Panc1 (cell line): ENCODE results near the gene HES7. TPM values are rescaled to one million over a fixed set of nuclear protein-coding genes. Genes with fewer than 3 reads are reported as not detected.

Source experiments
- ATAC-seq: fragments of 200-7000 bp; cut with Tn5 transposase; 2 replicates; pipeline ENCODE4 v1.9.1; 2020; ENCODE audit warnings: mild to moderate bottlenecking, moderate library complexity
- BruUV-seq: library from RNA; stranded (reverse); fragments of 400-500 nt; replicated peaks from 2 replicates; lab custom pipeline; 2021; lab: Mats Ljungman, UMichigan
- CTCF ChIA-PET: fragments of 300-600 bp; sonication (Branson Sonifier 250); formaldehyde crosslinking; loops from one replicate; lab custom pipeline; 2022; ENCODE audit warnings: antibody characterized with exemption; lab: Charles Lee
- POLR2A ChIA-PET: fragments of 300-600 bp; sonication (Branson Sonifier 250); formaldehyde crosslinking; loops from one replicate; lab custom pipeline; 2022; ENCODE audit warnings: antibody characterized with exemption; lab: Charles Lee
- DNase-seq: peaks from one replicate; pipeline ENCODE4 v3.0.0-alpha.2; 2010; ENCODE audit warnings: low read depth, low spot score
- H3K27ac ChIP-seq: 2 replicates; pipeline ENCODE4 v1.5.1; 2011; ENCODE audit warnings: mild to moderate bottlenecking, low read length, inconsistent platforms
- H3K27me3 ChIP-seq: fragments of 200-500 bp; sonication (Bioruptor generic); 2 replicates; pipeline ENCODE4 v1.6.0; 2014; ENCODE audit warnings: low read length, inconsistent platforms; ENCODE audit not compliant: control insufficient read depth, insufficient read depth
- H3K36me3 ChIP-seq: fragments of 200-500 bp; sonication (Bioruptor generic); 2 replicates; pipeline ENCODE4 v1.5.1; 2014; ENCODE audit warnings: inconsistent platforms, mild to moderate bottlenecking, low read length, moderate library complexity; ENCODE audit not compliant: control insufficient read depth, insufficient read depth
- H3K4me1 ChIP-seq: 2 replicates; pipeline ENCODE4 v1.5.1; 2011; ENCODE audit warnings: inconsistent platforms, mild to moderate bottlenecking, low read length, moderate library complexity; ENCODE audit not compliant: control insufficient read depth, insufficient read depth
- H3K4me3 ChIP-seq, 2 experiments: 2 replicates each; pipeline ENCODE4 v1.5.1; 2011 to 2012; ENCODE audit warnings: low read depth in 2 of 2, low read length in 2 of 2, mild to moderate bottlenecking in 2 of 2, inconsistent platforms in 1 of 2, moderate library complexity in 1 of 2
- H3K9me3 ChIP-seq: fragments of 200-500 bp; sonication (Bioruptor generic); 2 replicates; pipeline ENCODE4 v1.5.1; 2014; ENCODE audit warnings: low read depth, mild to moderate bottlenecking, inconsistent platforms, low read length, moderate library complexity; ENCODE audit not compliant: control insufficient read depth, insufficient read depth
- POLR2AphosphoS5 ChIP-seq: IDR thresholded peaks from 2 replicates; pipeline ENCODE4 v1.6.1; 2012; ENCODE audit warnings: mild to moderate bottlenecking, low read depth, low read length, moderate library complexity
- SIN3A ChIP-seq: IDR thresholded peaks from 2 replicates; pipeline ENCODE4 v1.6.1; 2012; ENCODE audit warnings: low read depth, mild to moderate bottlenecking, low read length, moderate library complexity, borderline replicate concordance; ENCODE audit not compliant: insufficient read depth
- TCF7L2 ChIP-seq: IDR thresholded peaks from 2 replicates; pipeline ENCODE4 v1.6.1; 2011; ENCODE audit warnings: mild to moderate bottlenecking, low read depth, low read length, inconsistent platforms
- in situ Hi-C: cut with HindIII; loops from 2 replicates; pipeline ENCODE4 v1.10.0; 2016; ENCODE audit warnings: low sequenced_read_pairs, low pct_unique_long_range_greater_than_20kb
- intact Hi-C: fragments of 100-400 bp; cut with micrococcal nuclease; formaldehyde crosslinking; loops from one replicate; pipeline ENCODE4 v1.10.0; 2022; ENCODE audit not compliant: unreplicated experiment
- total RNA-seq: library from RNA; stranded (reverse); gene quantifications from one replicate; pipeline ENCODE4 v1.2.1, GENCODE V29; 2021; ENCODE audit not compliant: unreplicated experiment
- TF ChIP-seq, protein P1 (sequence below), 2 experiments: IDR thresholded peaks; 2 replicates each; pipeline ENCODE4 v1.6.1; 2011 to 2012; ENCODE audit warnings: low read depth in 2 of 2, control low read depth in 1 of 2, low read length in 1 of 2, mild to moderate bottlenecking in 1 of 2, moderate library complexity in 1 of 2; ENCODE audit not compliant: insufficient read depth in 1 of 2
- TF ChIP-seq, protein P2 (sequence below): fragments of 450-650 bp; IDR thresholded peaks from 2 replicates; pipeline ENCODE4 v1.5.1; 2017; ENCODE audit warnings: mild to moderate bottlenecking

HES7 gene
- total RNA-seq, 1 experiment from 2014 or later: 4.0 TPM

DNA sequence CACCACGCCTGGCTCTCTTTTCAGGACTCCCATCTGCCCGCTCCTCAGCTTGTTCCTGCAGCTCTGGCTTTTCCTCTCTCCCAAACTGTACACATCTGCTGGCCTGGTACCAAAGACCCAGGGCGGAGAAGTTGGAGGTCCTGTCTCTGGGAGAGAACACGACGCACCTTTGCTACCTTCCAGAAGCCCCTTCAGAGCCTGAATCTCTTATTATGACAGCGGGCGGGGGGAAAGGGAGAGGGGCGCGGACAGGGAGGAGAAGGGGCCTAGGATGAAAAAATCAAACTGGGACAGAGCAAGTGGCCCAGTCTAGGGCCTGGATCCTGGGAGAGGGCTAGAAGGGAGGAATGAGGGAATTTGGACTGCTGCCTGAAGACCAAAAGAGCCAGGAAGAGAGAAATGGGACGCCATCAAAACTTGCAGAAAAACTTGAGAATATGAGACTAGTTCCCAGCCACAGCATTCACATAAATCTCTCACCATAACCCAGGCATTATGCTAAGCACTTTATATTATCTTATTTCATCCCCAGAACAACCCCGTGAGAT, 30.8 kb upstream of the HES7 start:
- intact Hi-C loops: no loop called here
- DNase-seq (no peak), ATAC-seq (no peak)
- H3K27me3 ChIP-seq: no peaks in the 10 kb centered on the region
- POLR2A ChIA-PET: interaction anchor here (0.5 to 0.6 kb wide), 2 partner anchors 9 to 93 kb away, joined by 5 to 7 read pairs; partner anchors contain the start of gene CTC1
- H3K4me1 ChIP-seq: peaks cover 39% of the 10 kb centered on the region
- no TSS peak for BruUV-seq
- no peaks in the 10 kb centered on the region for H3K36me3 ChIP-seq
- TF ChIP-seq SIN3A: no peak
- TF ChIP-seq, protein P1, sequence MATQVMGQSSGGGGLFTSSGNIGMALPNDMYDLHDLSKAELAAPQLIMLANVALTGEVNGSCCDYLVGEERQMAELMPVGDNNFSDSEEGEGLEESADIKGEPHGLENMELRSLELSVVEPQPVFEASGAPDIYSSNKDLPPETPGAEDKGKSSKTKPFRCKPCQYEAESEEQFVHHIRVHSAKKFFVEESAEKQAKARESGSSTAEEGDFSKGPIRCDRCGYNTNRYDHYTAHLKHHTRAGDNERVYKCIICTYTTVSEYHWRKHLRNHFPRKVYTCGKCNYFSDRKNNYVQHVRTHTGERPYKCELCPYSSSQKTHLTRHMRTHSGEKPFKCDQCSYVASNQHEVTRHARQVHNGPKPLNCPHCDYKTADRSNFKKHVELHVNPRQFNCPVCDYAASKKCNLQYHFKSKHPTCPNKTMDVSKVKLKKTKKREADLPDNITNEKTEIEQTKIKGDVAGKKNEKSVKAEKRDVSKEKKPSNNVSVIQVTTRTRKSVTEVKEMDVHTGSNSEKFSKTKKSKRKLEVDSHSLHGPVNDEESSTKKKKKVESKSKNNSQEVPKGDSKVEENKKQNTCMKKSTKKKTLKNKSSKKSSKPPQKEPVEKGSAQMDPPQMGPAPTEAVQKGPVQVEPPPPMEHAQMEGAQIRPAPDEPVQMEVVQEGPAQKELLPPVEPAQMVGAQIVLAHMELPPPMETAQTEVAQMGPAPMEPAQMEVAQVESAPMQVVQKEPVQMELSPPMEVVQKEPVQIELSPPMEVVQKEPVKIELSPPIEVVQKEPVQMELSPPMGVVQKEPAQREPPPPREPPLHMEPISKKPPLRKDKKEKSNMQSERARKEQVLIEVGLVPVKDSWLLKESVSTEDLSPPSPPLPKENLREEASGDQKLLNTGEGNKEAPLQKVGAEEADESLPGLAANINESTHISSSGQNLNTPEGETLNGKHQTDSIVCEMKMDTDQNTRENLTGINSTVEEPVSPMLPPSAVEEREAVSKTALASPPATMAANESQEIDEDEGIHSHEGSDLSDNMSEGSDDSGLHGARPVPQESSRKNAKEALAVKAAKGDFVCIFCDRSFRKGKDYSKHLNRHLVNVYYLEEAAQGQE (IDR thresholded peaks at IDR 0.05; ENCODE audit: insufficient read depth in 1 of 2, low read depth in 2 of 2, low read length in 1 of 2): no peak
- TF ChIP-seq POLR2AphosphoS5: no peak
- TF ChIP-seq TCF7L2: no peak
- TF ChIP-seq, protein P2, sequence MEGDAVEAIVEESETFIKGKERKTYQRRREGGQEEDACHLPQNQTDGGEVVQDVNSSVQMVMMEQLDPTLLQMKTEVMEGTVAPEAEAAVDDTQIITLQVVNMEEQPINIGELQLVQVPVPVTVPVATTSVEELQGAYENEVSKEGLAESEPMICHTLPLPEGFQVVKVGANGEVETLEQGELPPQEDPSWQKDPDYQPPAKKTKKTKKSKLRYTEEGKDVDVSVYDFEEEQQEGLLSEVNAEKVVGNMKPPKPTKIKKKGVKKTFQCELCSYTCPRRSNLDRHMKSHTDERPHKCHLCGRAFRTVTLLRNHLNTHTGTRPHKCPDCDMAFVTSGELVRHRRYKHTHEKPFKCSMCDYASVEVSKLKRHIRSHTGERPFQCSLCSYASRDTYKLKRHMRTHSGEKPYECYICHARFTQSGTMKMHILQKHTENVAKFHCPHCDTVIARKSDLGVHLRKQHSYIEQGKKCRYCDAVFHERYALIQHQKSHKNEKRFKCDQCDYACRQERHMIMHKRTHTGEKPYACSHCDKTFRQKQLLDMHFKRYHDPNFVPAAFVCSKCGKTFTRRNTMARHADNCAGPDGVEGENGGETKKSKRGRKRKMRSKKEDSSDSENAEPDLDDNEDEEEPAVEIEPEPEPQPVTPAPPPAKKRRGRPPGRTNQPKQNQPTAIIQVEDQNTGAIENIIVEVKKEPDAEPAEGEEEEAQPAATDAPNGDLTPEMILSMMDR: no peak
- peak overlapping the region; percentile 82 for H3K27ac ChIP-seq
- H3K9me3 ChIP-seq: no peaks in the 10 kb centered on the region
- in situ Hi-C loops: no loop called here
- peak overlapping the region; percentile 71 to 73 for H3K4me3 ChIP-seq
- CTCF ChIA-PET: interaction anchor here (0.6 kb wide), 1 partner anchor 34 kb away, joined by 7 read pairs; no protein-coding TSS in a partner anchor

DNA sequence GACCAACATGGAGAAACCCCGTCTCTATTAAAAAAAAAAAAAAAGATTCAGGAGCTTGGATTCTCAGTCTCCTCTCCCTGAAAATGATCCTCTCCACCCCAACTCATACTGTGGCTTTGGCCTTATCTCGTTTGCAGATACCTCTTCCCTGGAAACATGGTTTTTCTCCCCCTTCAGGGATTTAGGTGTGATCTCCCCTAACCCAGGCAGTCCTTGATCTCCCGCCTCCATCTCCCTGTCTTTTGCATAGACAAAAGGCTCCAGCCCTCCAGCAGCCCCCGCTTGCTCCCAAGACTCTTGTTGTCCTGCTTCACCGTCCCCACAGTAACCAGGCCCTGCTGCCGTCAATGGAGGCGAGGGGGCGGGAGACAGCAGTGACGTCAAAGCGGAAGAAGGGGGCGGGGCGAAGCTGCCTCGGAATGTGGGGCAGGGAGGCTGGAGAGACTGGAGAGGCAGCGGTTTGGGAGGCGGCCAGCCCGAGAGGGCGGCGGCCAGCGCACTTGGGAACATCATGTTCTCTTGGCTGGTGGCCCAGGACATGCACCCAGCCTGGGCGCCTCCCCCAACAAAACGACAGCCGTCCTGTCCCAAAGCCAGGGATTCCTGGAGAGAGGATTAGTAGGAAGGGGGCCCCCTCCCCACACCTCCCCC, 30.2 kb upstream of the HES7 start:
- H3K27ac ChIP-seq: peak overlapping the region; percentile 82
- no TSS peak for BruUV-seq
- intact Hi-C loops: no loop called here
- TF ChIP-seq, protein P1 (IDR thresholded peaks at IDR 0.05; ENCODE audit: insufficient read depth in 1 of 2, low read depth in 2 of 2, low read length in 1 of 2): no peak
- TF ChIP-seq SIN3A: 0 out of 2 replicates have a peak, but pooled peaks have one; percentile 56
- H3K27me3 ChIP-seq: no peaks in the 10 kb centered on the region
- H3K4me3 ChIP-seq: peak overlapping the region; percentile 71 to 73
- H3K36me3 ChIP-seq: no peaks in the 10 kb centered on the region
- ChIA-PET CTCF (interaction anchor here (0.6 to 0.8 kb wide), 3 partner anchors 32 to 94 kb away, joined by 3 to 7 read pairs (median 5); no protein-coding TSS in a partner anchor), POLR2A (interaction anchor here (0.5 to 0.8 kb wide), 3 partner anchors 19 to 94 kb away, joined by 3 to 5 read pairs (median 3); partner anchors contain the start of gene CTC1)
- peaks cover 34% of the 10 kb centered on the region for H3K4me1 ChIP-seq
- peak; percentile 87 for DNase-seq
- in situ Hi-C loops: no loop called here
- H3K9me3 ChIP-seq: no peaks in the 10 kb centered on the region
- peak; percentile 55 for ATAC-seq
